NCI-H524 treated with DMSO at 0.1 percent for 48 hours (cell line): ENCODE results near the gene ZBTB21.

Source experiments
- DNase-seq: peaks from one replicate; lab custom pipeline; 2025; lab: John Stamatoyannopoulos, UW

ZBTB21 gene

GRCh38 chr21:42039911-42040351 is 29.8 kb upstream of the ZBTB21 start:
- DNase-seq = no peak

GRCh38 chr21:42039470-42039901 is 29.3 kb upstream of the ZBTB21 start:
- no peak for DNase-seq

DNA sequence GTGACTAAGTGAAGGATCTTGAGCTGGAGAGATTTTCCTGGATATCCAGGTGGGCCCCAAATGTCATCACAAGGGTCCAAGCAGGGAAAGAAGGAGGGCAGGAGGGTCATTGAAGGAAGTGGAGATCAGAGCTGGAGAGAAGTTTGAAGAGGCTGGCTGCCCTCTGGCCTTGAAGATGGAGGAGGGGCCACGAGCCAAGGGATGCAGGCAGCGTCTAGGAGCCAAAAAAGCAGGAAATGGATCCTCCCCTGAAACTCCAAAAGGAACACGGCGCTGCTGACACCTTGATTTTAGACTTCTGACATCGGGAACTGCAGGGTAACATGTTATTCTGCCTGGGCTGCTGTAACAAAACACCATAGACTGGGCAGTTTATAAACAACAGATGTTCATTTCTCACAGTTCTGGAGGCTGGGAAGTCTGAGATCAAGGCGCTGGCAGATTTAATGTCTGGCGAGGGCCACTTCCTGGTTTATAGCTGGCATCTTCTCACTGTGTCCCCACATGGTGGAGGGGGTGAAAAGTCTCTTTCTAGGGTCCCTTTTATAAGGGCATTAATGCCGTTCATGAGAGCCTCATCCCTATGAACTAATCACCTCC is 28.8 kb upstream of the ZBTB21 start:
- DNase-seq = no peak

GRCh38 chr21:42038393-42038792 is 28.2 kb upstream of the ZBTB21 start:
- DNase-seq = no peak

GRCh38 chr21:42037943-42038342 is 27.8 kb upstream of the ZBTB21 start:
- no peak for DNase-seq

- no peak for DNase-seq
Observed at GRCh38 chr21:42037516-42037915, 27.4 kb upstream of the ZBTB21 start.

DNA sequence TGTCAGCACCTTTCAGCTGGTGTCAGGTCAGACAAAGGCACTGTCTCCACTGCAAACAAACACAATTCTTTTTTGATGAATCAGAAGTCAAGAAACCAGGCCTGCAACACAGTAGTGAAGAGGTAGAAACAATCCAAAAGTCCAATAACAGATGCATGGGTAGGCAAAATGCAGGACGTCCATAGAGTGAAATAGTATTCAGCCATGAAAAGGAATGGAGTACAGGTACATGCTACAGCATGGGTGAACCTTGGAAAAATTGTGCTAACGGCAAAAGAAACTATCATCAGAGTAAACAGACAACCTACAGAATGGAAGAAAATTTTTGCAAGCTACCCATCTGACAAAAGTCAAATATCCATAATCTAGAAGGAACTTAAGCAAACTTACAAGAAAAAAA is 26.2 kb upstream of the ZBTB21 start:
- no peak for DNase-seq

DNA sequence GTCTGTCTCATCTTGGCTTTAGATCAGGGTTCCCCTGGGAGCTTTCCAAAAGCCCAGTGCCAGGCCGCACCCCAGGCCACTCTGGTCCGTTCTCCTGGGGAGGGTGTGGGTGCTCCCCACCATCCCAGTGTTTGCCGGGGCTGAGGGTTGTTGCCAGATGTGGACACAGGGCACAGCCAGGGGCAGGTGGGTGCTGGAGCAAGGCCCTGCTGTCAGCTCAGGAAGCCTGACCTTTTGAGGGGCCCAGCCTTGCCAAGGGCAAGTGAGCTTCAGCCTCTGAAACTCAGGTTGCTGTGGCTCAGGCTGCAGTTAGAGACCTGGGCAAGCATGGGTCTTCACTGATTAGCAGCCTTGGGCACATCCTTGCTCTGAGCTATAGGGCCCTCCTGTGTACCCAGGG is 22.8 kb upstream of the ZBTB21 start:
- no peak for DNase-seq

DNA sequence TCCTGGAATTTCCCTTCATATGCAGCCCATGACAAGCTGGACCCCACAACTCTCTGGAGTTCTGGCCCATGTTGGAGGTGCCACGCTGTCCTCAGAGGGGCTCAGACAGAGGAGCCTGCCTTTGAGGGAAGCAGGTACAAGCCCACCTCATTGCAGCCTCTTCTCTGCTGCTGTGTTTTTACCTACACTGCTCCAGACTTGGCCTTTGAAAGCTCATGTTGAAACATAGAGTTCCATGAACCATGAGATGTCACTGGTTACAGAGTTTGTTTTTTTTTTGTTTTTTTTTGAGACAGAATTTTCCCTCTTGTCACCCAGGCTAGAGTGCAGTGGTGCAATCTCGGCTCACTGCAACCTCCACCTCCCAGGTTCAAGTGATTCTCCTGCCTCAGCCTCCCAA is 22.1 kb upstream of the ZBTB21 start:
- DNase-seq = no peak

GRCh38 chr21:42031816-42032215 is 21.7 kb upstream of the ZBTB21 start:
- no peak for DNase-seq

DNA sequence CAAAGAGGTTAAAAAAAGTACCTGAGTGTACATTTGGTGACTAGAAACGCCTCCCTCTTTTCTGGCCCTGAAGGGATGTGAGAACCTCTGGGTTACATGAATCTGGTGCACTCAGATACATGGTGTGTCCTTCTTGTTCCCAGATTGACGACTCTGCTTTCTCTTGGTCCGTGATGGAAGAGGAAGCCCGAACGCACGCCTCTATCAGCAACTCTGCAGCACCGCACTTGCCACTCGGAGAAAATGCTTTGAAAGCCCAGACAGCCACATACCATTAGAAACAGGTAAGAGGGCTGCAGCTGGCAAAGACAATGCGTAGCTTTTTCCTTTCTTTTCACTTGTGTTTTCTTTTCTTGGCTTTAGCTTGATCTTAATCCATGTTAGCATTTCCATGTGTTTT is 21.1 kb upstream of the ZBTB21 start:
- no peak for DNase-seq

- DNase-seq = no peak
Observed at GRCh38 chr21:42030311-42030710, 20.2 kb upstream of the ZBTB21 start.

DNA sequence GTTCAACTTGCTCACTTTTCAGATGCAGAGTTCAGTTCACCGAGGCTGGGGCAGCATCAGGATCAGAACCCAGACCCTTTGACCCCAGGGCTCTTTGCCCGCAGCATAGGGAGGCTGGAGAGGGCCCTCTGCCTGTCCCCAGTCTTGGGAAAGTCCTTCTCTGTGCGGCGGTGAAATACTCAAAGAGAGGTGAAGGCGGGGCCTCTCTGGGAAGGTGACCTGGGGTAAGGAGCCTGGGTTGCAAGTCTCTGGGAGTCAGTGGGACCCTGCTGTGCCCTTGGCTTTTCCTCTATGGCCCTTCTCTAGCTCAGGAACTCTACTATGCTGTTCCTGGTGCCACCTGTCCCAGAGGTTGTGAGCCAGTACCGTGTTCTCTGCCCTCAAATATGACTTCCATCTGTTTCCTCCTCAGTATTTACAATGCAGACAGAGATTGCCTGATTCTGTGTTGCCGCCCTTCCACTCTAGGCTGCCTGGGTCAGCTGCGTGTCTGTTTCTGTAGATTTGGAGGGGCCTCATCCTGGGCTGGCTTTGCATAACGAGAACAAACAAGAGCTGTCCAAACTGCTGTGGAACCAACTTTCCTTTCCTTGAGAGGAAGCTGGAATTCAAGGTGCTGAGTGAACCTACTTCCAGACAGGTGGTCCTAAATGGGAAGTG is 18.7 kb upstream of the ZBTB21 start:
- no peak for DNase-seq

DNA sequence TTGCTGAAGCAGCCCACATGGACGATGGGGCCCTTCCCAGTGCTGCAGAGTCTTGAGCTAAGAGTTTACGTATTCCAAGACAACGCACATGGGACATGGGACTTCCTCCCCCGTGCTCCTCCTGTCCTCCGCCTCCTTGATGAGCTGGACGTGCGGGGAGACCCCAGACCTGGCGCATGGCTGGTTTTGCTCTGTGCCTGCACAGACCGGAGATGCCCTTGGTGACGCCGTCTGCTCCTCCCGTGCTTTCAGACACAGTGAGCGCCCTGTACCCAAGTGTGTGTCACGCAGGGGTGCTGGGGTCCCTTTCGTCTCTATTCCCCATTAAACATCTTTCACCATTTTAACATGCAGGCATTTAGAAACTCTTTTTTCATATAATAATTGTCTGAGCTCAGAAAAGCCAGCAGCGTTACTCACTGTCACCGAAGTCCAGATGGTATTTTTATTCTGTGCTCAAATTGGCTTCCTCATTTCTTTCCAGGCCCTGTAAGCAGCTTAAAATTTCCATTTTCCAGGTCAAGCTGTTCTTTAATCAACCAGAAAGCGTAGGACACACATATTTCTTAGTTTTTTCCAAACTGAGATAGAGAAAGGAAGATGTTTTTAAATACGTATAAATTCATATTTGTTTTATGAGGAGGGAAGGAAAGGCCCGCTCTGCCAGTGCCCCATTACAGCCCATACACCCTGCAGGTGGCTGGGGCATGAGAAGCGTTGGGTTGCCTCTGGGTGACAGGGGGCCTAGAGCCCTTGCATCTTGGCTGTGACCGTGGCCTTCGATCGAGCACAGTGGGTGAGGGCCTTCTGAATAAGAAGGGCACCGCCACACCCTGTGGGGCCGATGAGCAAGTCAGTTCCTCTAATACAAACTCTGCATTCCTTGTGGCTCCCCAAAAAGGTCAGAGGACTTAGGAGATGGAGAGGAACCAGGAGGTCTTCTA is 17.9 kb upstream of the ZBTB21 start:
- no peak for DNase-seq

DNA sequence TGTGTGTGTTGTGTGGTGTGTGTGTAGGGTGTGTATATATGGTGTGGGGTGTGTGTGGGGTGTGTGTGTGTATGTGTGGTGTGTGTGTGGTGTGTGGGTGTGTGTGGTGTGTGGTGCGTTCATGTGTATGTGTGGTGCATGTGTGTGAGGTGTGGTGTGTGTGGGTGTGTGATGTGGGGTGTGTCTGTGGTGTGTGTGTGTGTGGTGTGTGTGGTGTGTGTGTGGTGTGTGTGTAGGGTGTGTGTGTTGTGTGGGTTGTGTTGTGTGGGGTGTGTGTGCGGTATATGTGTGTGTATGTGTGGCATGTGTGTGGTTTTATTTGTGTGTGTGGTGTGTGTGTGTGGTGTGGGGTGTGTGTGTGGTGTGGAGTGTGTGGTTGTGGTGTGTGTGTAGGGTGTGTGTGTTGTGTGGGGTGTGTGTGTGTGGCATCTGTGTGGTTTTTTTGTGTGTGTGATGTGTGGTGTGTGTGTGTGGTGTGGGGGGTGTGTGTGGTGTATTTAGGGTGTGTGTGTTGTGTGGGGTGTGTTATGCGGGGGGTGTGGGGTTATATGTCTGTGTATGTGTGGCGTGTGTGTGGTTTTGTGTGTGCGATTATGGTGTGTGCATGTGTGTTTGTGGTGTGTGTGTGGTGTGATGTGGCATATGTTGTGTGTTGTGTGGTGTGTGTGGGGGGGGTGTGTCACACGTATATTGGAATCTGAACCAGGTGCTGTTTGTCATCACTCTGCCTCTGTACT is 17.1 kb upstream of the ZBTB21 start:
- no peak for DNase-seq

- DNase-seq = no peak
Observed at GRCh38 chr21:42026082-42026435, 15.9 kb upstream of the ZBTB21 start.

GRCh38 chr21:42025376-42026081 is 15.4 kb upstream of the ZBTB21 start:
- DNase-seq = no peak

GRCh38 chr21:42022906-42023305 is 12.7 kb upstream of the ZBTB21 start:
- no peak for DNase-seq

- no peak for DNase-seq
Observed at GRCh38 chr21:42022091-42022430, 11.9 kb upstream of the ZBTB21 start.

DNA sequence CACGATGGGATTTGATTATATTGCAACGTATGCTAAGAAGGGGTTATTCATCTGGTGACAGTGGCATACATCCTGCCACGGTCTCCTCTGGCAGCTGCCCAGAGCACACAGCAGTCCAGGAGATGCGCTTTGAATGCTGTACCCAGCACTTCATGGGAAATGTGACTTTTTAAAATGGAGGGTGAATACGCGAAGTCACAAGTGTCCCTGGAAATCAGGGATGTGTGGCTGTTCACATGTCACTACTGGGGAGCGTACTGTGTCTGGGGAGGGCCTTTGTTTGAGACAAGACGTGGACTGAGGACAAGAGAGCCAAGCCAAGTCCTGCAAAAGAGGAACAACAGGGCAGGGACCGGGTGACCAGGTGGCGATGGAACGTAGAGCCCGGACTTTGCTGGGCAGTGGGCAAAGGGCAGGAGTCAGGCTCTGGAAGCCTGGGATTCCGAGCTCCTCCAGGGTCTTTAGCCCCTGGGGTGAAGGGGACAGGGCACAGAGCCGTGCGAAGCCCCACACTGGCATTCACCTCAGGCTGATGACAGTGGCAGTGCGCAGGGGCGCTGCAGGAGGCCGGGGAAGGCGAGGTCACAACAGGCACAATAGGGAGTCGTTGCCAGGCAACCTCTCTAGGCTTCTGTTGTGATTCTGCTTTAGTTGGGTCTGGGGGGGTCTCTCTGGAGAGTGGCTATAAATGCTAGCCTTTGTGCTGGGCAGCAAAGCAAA is 11.4 kb upstream of the ZBTB21 start:
- DNase-seq = no peak

DNA sequence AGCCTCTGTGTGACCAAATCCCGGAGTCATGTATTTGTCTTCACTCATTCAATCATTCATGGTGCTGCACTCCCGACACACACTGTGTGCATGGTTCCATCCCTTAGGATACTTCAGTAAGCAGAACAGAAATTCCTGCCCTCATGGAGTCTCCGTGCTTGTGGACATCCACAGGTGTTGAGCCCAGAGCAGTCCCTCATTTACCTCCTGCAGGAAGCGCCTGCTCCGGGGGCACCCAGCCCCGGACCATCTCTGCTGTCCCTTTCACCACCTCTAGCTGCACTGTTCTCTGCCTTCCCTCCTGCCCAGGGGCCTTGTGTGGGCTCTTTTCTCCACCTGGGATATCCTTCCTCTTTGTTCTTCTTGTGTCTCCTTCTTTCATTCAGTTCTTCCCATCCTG is 9.5 kb upstream of the ZBTB21 start:
- DNase-seq = no peak
